Activated T-cell treated with anti-CD3 and anti-CD28 coated beads, Interleukin-2, amount 50 U/mL, for 48 hours (primary cell): ENCODE measurements around the gene TMA16.

Source experiments
- DNase-seq, 2 experiments: peaks; one replicate each; pipeline ENCODE4 v3.0.0-alpha.2; 2020

TMA16 gene

DNA sequence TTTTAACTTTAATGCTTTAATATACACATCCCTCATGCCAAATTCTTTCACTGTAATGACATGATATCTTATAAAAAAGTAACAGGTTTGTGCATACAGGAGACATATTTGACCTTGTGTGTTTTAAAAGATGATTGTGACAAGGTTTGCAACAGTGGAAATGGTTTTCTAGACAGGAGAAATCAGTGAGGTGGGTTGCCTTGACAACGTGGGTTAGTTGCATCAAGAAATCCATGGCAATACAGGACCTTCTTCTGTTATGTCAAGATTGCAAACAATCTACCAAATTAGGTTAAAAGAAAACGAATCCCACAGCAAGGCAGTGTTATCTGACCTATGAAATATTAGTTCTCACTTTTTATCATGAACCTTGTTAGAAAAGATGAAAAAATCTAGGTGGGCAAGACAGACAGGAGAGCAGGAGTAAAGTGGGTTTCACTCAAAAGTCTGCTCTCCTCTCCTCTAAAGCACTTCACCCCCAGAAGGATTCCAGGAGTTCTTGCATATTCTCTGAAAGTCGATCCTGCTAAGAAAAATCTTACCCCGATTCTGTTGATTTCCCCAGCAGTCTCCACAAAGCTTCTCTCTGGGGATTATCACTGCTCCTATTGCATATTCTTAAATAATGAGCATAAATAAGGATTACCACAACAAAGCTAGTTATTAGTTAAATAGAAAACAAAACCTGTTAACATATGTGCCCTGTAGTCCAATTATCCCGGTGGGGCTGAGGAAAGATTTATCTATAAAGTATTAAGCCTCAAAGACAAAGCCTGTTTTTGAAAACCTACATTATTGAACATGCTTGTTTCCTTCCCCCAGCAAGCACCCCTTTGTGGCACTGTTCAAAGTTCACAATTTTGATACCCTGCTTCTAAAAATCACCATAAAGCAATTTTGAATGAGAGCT is 71.0 kb downstream of the TMA16 start:
- no peak for DNase-seq

DNA sequence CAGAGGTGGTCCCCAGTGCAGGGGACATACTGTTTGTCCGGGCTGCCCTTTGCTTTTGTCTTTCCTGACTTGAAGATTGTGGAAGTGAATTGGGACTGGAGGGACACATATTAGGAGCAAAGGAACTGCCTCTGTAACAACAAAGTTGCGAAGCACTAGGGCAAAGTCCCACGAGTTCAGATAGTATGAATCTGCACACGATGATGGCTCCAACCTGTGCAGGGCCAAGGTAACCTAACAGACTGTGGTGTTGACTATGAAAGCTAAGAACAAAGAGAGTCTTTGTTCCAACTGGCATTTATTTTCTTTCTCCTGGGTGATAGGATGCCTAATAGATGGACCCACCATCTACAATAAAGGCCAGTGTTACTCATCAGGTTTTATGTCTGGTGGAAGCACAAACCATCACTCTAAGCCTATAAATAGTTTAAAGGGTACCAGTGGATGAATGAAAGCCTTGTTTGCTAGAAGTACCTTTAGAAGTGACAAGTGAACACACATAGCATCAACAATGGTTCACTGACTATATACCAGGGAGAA is 71.8 kb downstream of the TMA16 start:
- no peak for DNase-seq

DNA sequence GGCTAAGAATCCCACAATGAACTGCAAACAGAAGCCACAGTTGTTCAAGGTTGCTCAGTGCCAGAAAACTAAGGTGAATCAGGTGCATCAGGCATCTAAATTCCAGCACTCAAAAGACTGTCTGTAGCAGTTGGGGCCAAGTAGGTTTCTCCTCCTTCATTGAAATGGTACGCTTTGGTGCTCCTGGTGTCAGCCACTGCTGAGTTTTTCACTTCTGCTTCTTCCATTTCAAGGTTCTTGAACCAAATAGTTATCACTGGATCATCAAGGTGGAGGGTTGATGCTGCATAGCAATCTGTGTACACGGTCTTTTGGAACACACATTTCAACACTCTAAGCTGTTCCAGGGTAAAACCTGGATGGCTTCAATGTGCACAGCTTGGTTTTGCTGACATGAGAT is 74.4 kb downstream of the TMA16 start:
- DNase-seq, result no peak
